ENCODE measurements around the gene SCAMP4. TPM values are rescaled to one million over a fixed set of nuclear protein-coding genes. Genes with fewer than 3 reads are reported as not detected.

Gene SCAMP4
- total RNA-seq, 1 donor from 2014 or later: 75.8 TPM

DNA sequence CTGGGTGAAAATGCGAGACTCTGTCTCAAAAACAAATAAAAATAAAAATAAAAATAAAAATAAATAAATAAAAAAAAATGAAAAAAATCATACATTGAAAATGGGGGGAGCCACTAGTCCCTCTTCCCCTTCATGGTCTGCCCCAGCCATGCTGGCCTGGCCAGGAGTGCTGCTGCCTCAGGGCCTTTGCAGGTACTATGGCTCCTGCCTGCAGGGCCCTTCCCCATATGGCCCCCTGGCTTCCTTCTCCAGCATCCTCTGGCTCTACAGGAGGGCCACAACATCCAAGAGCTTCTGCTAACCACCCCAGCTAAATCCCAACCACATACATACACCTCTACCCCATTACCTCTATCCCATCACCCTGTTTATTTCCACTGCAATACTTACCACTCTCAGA lies 15.3 kb upstream of the SCAMP4 start:
- peaks cover 4% of the 10 kb centered on the region for H3K4me1 Mint-ChIP-seq (ENCODE audit: unreplicated experiment)
- no peak for DNase-seq (ENCODE audit: extremely low spot score, unreplicated experiment)
- no peak overlapping the region for H3K4me3 Mint-ChIP-seq (ENCODE audit: unreplicated experiment)
- H3K27me3 Mint-ChIP-seq (ENCODE audit: unreplicated experiment): no peaks in the 10 kb centered on the region
- no peaks in the 10 kb centered on the region for H3K36me3 Mint-ChIP-seq (ENCODE audit: unreplicated experiment)
- TF ChIP-seq CTCF (IDR thresholded peaks at IDR 0.05): no peak
- no peak overlapping the region for H3K27ac Mint-ChIP-seq (ENCODE audit: unreplicated experiment)
- H3K9me3 Mint-ChIP-seq (ENCODE audit: unreplicated experiment): no peaks in the 10 kb centered on the region

DNA sequence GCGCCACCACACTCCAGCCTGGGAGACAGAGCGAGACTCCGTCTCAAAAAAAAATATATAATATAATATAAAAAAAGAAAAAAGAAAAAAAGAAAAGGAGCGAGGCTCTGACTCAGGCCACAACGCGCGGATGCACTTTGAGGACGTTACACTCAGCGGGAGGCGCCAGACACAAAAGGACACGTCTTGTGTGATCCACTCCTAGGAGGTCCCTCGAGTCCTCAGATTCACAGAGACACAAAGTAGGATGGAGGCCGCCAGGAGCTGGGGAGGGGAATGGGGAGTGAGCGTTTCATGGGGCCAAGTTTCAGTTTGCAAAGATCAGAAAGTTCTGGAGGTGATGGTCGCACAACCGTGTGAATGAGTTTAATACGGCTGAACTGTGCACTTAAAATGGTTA lies 11.4 kb upstream of the SCAMP4 start:
- H3K9me3 Mint-ChIP-seq (ENCODE audit: unreplicated experiment): no peaks in the 10 kb centered on the region
- H3K4me3 Mint-ChIP-seq (ENCODE audit: unreplicated experiment): no peak overlapping the region
- no peaks in the 10 kb centered on the region for H3K27me3 Mint-ChIP-seq (ENCODE audit: unreplicated experiment)
- no peak overlapping the region for H3K27ac Mint-ChIP-seq (ENCODE audit: unreplicated experiment)
- no peak for DNase-seq (ENCODE audit: extremely low spot score, unreplicated experiment)
- H3K36me3 Mint-ChIP-seq (ENCODE audit: unreplicated experiment): no peaks in the 10 kb centered on the region
- no peak for TF ChIP-seq CTCF (IDR thresholded peaks at IDR 0.05)
- H3K4me1 Mint-ChIP-seq (ENCODE audit: unreplicated experiment): peaks cover 8% of the 10 kb centered on the region

GRCh38 chr19:1896508-1896907 lies 8.7 kb upstream of the SCAMP4 start:
- TF ChIP-seq CTCF (IDR thresholded peaks at IDR 0.05): no peak
- no peaks in the 10 kb centered on the region for H3K27me3 Mint-ChIP-seq (ENCODE audit: unreplicated experiment)

DNA sequence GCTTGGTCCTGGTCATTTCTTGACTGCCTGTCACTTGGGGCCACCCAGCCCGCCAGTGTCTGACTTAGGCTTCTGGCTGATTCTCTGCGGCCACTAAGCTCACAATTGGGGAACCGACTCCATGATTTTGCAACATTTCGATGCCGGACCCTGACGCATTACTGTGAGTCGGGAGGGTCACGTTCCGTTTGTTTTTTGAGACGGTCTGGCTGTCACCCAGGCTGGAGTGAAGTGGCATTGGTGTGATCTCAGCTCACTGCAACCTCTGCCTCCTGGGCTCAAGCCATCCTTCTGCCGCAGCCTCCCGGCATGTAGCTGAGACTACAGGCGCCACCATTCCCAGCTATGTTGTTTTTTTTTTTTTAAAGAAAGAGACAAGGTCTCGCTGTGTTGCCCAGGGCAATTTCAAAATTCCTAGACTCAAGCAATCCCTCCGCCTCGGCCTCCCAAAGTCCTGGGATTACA lies 3.2 kb upstream of the SCAMP4 start:
- Mint-ChIP-seq H3K36me3 (ENCODE audit: unreplicated experiment) (no peaks in the 10 kb centered on the region), H3K4me1 (ENCODE audit: unreplicated experiment) (peaks cover 34% of the 10 kb centered on the region), H3K27ac (ENCODE audit: unreplicated experiment) (no peak overlapping the region), H3K9me3 (ENCODE audit: unreplicated experiment) (no peaks in the 10 kb centered on the region), H3K4me3 (ENCODE audit: unreplicated experiment) (no peak overlapping the region), H3K27me3 (ENCODE audit: unreplicated experiment) (no peaks in the 10 kb centered on the region)
- no peak for TF ChIP-seq CTCF (IDR thresholded peaks at IDR 0.05)
- no peak for DNase-seq (ENCODE audit: extremely low spot score, unreplicated experiment)

More at GRCh38 chr19:1896508-1896907, 8.7 kb upstream of the SCAMP4 start:
- no peak overlapping the region for H3K27ac Mint-ChIP-seq (ENCODE audit: unreplicated experiment)
- H3K4me1 Mint-ChIP-seq (ENCODE audit: unreplicated experiment): peaks cover 8% of the 10 kb centered on the region
- H3K4me3 Mint-ChIP-seq (ENCODE audit: unreplicated experiment): no peak overlapping the region
- H3K36me3 Mint-ChIP-seq (ENCODE audit: unreplicated experiment): no peaks in the 10 kb centered on the region
- H3K9me3 Mint-ChIP-seq (ENCODE audit: unreplicated experiment): no peaks in the 10 kb centered on the region
- DNase-seq (ENCODE audit: extremely low spot score, unreplicated experiment): no peak

DNA sequence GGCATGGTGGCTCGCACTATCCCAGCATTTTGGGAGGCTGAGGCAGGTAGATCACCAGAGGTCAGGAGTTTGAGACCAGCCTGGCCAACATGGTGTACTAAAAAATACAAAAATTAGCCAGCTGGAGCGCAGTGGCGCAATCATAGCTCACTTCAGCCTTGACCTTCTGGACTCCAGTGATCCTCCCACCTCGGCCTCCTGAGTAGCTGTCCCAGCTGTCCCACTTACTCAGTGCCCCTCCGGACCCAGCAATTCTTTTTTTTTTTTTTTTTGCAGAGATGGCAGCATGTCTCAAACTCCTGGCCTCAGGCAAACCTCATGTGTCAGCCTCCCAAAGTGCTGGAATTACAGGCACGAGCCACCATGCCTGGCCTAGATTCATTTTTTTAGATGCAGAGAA lies 2.3 kb upstream of the SCAMP4 start:
- Mint-ChIP-seq H3K4me1 (ENCODE audit: unreplicated experiment) (peaks cover 29% of the 10 kb centered on the region), H3K36me3 (ENCODE audit: unreplicated experiment) (no peaks in the 10 kb centered on the region), H3K4me3 (ENCODE audit: unreplicated experiment) (peak overlapping the region; percentile 44), H3K27me3 (ENCODE audit: unreplicated experiment) (no peaks in the 10 kb centered on the region), H3K9me3 (ENCODE audit: unreplicated experiment) (no peaks in the 10 kb centered on the region), H3K27ac (ENCODE audit: unreplicated experiment) (peak overlapping the region; percentile 85)
- no peak for DNase-seq (ENCODE audit: extremely low spot score, unreplicated experiment)
- TF ChIP-seq CTCF (IDR thresholded peaks at IDR 0.05): no peak

Measured in osteocyte (in vitro differentiated cells).